GM21381 (cell line): ENCODE data around the gene SELENON.

ENCODE experiments used
- ATAC-seq: cut with Tn5 transposase; IDR thresholded peaks from one replicate; pipeline ENCODE4 v1.9.1; 2021; ENCODE audit warnings: mild to moderate bottlenecking, moderate library complexity; ENCODE audit not compliant: unreplicated experiment

Gene SELENON

GRCh38 chr1:25792115-25792514, 7.9 kb upstream of the SELENON start:
- no peak for ATAC-seq

- ATAC-seq, result no peak
These were observed 6.3 kb upstream of the SELENON start for GRCh38 chr1:25793585-25794170.

GRCh38 chr1:25794325-25794724, 5.7 kb upstream of the SELENON start:
- ATAC-seq, result no peak

GRCh38 chr1:25795211-25795610, 4.8 kb upstream of the SELENON start:
- ATAC-seq, result no peak

- no peak for ATAC-seq
These were observed 3.8 kb upstream of the SELENON start for GRCh38 chr1:25795946-25796810.

- ATAC-seq, result no peak
These were observed 3.1 kb upstream of the SELENON start for GRCh38 chr1:25796811-25797458.

GRCh38 chr1:25797939-25798338, 2.1 kb upstream of the SELENON start:
- ATAC-seq, result no peak

GRCh38 chr1:25798666-25799351, 1.2 kb upstream of the SELENON start:
- ATAC-seq, result no peak

- ATAC-seq, result no peak
These were observed 550 bp upstream of the SELENON start for GRCh38 chr1:25799352-25799934.

GRCh38 chr1:25800703-25801377, 847 bp downstream of the SELENON start:
- no peak for ATAC-seq

- no peak for ATAC-seq
These were observed 2.9 kb downstream of the SELENON start for GRCh38 chr1:25802915-25803314.

GRCh38 chr1:25803368-25803767, 3.4 kb downstream of the SELENON start:
- ATAC-seq, result no peak

GRCh38 chr1:25804244-25804963, 4.4 kb downstream of the SELENON start:
- no peak for ATAC-seq

GRCh38 chr1:25804964-25805862, 5.2 kb downstream of the SELENON start:
- no peak for ATAC-seq

GRCh38 chr1:25805863-25806225, 5.9 kb downstream of the SELENON start:
- no peak for ATAC-seq

- ATAC-seq, result no peak
These were observed 6.4 kb downstream of the SELENON start for GRCh38 chr1:25806418-25806817.

- no peak for ATAC-seq
These were observed 7.7 kb downstream of the SELENON start for GRCh38 chr1:25807480-25808390.
